AML-193 (cell line): ENCODE data around the gene METTL14.

ENCODE experiments used
- DNase-seq, 2 experiments: peaks; one replicate each; lab custom pipeline; 2025; lab: John Stamatoyannopoulos, UW

The METTL14 gene

GRCh38 chr4:118759481-118759880 lies 74.3 kb downstream of the METTL14 start:
- DNase-seq, result no peak

GRCh38 chr4:118760092-118760491 lies 74.9 kb downstream of the METTL14 start:
- no peak for DNase-seq

- DNase-seq, result no peak
Observed at GRCh38 chr4:118760493-118760892, 75.3 kb downstream of the METTL14 start.

GRCh38 chr4:118761397-118762016 lies 76.3 kb downstream of the METTL14 start:
- no peak for DNase-seq

- DNase-seq, result no peak
Observed at GRCh38 chr4:118762155-118762554, 77.0 kb downstream of the METTL14 start.

GRCh38 chr4:118762730-118763477 lies 77.7 kb downstream of the METTL14 start:
- no peak for DNase-seq
